Measurements from ENCODE around the gene C17orf67. TPM values are rescaled to one million over a fixed set of nuclear protein-coding genes. Genes with fewer than 3 reads are reported as not detected.

C17orf67 gene
- total and polyA plus RNA-seq, 2 of the 8 experiments (the other 6 are each of a cell fraction or from before 2014, with no cell fraction given) = 0.67 to 2.2 TPM

- TF ChIP-seq CHD7 (IDR thresholded peaks at IDR 0.05; ENCODE audit: insufficient replicate concordance, low read length) (no peak), KDM5A (IDR thresholded peaks at IDR 0.05; ENCODE audit: low read length) (no peak), GTF2F1 (IDR thresholded peaks at IDR 0.05; ENCODE audit: borderline replicate concordance, low read depth, low read length) (no peak), FOSL1 (IDR thresholded peaks at IDR 0.05; ENCODE audit: insufficient read depth, low read depth, low read length) (no peak), CEBPB (IDR thresholded peaks at IDR 0.05; ENCODE audit: low read depth, low read length) (no peak)
These were observed 9.9 kb downstream of the C17orf67 start (continued) for GRCh38 chr17:56823848-56824247.

Measured in H1 (cell line).